Kidney capillary endothelial cell (primary cell): Measurements from ENCODE around the gene DAB1.

Experiments used
- DNase-seq: peaks from one replicate; pipeline ENCODE4 v3.0.0-alpha.2; 2018; ENCODE audit warnings: low spot score

Gene DAB1

DNA sequence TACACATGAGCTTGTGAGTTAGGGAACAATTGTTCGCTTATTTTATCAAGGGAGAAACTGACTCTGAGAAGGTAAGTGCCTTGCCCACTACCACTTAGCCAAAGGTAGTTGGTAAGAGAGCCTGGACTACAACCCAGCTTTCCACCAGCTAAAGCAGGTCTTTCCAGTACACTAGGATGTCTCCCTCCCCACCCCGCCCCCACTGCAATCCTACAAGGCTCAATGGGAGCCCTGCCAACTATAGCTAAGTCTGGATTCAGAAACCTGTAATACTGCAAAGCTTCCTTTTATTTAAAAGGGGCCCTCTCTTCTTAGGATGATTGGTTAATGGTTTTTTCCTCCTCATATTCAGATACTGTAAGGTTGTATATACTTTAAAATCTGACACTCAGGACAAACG lies 356.0 kb downstream of the DAB1 start:
- DNase-seq, result no peak

DNA sequence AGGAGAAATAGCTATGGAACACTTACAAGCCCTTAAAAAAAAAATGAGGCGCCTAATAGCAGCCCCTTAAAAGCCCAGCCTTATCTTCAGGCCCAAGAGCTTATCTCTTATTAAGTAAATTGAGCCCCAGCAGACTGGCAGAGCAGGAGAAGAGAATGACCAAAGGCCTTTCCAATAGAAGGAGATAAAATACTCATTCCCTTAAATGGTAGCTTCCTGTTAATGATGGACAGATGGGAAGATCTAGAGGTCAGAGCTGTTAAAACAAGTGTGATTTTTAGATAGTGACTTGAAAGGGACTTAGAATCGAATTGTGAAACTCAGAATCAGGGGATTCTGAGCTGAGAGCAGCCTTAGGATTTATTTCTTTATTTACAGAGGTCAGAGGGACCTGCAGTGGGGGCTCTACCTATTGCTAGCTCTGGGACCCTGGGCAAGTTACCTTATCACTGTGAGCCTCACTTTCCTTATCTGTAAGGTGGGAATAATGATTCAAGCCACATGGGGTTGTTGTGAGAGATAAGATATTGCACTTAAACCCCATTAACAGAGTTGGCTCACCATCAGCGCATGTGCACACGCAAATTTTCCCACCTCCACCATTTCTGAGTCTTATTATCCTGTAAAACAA lies 356.8 kb downstream of the DAB1 start:
- DNase-seq, result no peak

DNA sequence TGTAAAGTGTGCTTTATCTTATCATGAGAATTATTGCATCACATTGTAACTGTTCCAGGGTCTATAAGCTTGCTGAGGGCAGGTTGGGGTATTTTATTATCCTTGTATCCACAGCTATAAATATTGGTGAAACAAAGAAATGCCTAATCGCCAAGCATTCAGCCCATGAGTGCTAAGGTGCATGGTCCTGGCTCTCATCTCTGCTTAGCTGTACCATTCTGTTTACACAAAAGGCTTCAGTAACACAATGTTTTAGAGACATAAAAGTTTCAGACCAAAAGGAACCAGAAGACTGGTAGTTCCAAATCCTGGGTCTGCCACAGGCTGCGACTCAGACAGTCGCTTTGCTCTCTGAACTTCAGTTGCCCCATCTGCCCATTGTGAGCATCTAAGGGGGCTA lies 358.4 kb downstream of the DAB1 start:
- no peak for DNase-seq

DNA sequence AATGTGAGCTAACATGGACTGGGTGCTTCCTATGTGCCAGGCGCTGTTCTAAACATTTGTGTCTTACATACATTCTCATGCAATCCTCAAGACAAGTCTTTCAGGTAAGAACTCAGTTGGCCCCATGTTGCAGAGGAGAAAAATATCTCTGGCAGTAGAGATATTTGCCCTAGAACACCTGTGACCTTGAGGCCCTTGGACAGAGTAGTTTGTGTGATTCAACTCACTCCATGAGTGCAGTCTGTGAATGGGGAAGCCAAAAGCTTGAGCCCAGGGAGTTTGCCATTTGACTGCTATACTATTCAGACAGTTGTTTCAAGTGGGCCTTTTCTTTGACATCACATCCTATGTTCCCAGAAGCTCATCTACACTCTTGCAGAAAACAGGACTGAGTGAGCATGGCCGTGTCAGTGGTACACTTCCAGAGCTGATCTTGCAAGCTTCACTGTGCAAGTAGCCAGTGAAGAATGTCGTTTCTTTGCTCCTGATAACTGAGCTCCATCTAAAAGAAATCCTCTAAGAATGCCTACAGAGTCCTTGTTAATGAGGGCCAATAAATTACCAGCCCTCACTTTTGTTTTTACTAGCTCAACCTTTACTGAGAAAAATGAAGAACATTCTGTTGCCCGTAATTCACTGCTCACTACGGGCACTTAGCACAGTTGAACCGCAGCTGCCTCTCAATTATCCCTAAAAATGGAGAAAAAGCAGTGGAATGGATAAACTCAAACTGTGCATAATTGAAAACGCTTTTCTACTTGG lies 359.3 kb downstream of the DAB1 start:
- no peak for DNase-seq

DNA sequence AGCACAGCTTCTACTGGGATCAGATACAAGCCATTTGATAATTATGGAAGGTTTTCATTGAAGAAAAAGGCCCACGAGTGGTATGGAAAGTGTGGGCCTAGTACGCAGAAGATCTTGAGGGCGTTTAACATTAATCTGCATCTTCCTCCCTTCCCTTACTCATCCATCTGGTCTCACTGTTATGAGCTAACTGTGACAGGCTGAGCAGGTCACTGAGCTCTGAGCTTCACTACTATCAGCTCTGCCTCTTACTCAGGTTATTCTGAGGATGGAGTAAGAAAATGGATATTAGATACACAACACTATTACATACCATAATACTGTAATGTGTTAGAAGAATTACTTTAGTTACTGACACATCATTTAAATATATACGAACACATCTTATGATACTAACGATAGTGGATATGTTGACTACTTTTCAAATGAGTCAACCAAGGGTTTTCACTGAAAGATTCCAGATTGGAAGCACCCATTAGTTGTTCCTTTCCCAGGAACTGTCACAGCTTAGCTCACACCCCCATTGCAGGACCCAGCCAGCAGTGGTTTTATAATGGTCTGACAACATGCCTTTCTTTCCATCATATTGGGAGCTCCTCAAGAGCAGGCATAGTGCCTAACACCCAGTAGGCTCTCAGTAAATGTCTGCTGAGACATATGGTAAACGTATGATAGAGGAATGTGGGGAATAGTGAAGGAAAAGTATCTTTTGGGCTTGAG lies 360.3 kb downstream of the DAB1 start:
- no peak for DNase-seq

DNA sequence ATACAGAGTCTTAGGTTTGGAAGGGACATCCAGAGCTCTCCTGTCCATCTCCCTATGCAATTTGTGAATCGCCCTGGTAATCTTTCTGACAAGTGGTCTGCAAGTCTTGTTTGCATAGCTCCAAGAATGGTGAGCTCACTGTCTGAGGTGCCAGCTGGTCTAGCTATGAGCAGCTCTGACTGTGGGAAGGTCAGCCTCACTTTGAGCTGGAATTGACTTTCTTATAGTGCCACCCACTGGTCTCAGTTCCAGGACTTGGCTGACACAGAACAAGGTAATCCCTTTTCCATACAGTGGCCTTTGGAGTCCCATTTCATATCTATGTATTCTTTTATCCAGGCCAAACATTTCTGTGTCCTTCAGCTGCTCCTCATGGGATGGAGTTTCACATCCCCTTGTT lies 362.5 kb downstream of the DAB1 start:
- DNase-seq, result no peak

DNA sequence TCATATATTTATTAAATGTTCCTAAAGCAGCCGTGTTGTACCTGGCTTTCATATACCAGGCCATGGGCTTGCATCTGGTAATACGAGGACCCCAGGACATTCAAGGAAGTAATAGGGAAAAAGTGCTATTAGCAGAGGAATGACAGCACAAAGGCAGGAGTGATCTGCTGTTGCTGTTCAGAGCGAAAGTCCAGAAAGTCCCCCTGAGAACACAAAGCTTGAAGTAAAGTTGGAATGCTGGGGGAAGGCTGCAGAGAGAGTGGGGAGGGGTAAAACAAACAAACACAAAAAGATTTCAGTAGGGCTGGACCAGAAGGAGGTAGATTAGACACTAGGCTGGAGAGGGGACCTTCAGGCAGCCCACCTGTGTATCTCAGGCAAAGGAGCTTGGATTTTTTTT lies 363.4 kb downstream of the DAB1 start:
- DNase-seq, result no peak

DNA sequence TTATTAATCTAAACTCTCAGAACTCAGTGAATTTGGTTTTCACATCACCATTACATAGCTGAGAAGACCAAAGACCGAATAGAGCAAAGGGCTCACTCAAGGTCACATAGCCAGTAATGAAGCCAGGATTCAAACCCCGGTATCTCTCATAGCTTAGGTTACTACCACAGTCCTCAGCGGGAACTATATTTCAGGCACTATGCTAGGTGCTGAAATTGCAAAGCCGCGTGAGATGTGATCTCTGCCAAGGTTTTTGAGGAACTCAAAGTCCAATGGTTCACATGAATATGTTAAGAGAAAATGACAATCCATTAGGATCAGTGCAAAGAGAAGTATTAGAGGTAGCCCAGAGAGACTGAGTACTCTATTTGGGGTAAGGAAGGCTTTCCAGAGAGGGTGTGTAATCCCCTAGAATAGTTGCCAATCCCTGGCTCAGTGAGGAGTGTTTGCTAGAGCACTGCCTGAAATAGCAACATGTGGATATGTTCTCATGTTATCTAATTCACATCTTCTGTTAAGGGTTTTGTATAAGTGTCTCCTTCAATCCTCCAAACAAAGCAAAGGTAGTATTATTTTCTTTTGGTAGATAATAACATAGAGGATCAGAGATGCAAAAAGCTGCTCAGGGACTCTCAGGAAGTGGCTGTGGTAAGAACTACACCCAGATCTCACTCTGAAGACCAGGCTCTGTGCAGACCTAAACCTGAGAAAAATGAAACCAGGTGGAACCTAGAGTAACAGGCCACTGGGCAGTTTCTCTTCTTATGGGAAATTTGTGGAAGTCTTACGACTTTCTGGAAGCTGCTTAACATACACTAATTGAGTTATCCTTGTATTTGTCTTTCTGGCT lies 365.0 kb downstream of the DAB1 start:
- DNase-seq, result no peak

DNA sequence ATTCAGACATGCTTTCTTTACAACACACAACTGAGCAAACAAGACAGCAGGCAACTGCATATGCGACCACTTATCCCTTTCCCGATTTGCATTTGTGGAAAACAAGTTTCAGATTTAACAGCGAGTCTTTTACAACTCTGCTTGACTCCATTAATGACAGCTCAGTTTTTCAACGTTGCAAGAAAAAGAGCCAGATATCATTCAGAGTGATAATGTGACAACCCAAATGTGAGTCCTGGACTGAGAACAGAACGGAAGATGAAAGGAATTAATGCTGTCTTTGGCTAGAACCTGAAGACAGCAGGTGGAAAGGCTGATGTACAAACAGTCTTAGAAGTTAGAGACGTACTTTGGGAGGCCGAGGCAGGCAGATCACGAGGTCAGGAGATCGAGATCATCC lies 375.0 kb downstream of the DAB1 start:
- DNase-seq, result no peak

DNA sequence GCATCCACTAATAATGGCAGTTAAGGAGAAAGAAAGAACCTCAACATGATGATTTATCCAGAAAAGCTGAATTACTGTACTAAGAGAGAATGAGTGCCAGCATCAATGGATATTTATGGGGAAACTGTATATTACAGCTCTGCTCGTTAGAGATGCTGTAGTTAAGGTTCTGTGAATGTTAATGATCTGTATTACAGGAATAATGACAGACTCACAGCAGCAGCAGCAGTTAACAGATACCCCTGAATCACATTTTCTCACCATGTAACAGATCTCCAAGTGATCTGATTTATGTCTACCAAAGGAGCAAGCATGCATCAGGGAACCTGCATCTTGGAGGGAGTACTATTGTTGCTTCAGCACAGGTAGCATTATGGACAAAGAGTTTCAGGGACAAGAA lies 377.4 kb downstream of the DAB1 start:
- no peak for DNase-seq

DNA sequence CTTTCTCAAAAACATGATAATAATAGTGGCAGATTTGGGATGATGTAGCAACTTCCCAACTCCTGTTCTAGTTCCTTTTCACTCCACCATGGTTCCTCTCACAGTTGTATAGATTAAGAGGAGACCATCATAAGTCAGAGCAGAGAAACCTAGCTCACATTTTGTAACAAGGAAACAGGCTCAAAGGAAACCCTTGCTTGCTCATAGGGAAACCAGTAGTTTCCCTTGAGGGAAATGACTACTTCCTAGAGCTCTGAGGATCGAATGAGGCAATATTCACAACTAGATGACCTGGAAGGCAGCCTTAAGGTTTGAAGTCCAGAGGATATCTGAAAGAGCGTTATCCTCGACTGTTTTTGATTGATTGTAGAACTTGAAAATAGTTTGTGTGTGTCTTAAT lies 382.0 kb downstream of the DAB1 start:
- DNase-seq, result peak; percentile 3

DNA sequence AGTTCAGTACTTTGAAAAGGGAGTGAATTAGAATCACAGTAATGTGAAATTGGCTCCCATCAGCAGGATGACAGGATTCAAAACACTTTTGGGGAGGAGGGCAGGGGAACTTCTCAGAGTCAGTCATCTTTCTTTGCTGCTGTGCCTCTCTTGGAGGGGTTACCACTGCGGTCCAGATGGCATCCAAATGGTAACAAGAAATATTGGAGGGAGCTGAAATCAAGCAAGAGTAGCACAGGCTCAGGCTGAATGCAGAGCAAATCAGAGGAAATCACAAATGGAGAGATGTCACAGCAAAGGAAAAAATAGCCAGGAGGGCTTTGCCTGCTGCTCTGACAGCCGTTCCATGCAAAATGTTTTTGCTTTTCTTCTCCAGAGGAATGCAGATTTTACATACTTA lies 383.0 kb downstream of the DAB1 start:
- DNase-seq, result no peak

DNA sequence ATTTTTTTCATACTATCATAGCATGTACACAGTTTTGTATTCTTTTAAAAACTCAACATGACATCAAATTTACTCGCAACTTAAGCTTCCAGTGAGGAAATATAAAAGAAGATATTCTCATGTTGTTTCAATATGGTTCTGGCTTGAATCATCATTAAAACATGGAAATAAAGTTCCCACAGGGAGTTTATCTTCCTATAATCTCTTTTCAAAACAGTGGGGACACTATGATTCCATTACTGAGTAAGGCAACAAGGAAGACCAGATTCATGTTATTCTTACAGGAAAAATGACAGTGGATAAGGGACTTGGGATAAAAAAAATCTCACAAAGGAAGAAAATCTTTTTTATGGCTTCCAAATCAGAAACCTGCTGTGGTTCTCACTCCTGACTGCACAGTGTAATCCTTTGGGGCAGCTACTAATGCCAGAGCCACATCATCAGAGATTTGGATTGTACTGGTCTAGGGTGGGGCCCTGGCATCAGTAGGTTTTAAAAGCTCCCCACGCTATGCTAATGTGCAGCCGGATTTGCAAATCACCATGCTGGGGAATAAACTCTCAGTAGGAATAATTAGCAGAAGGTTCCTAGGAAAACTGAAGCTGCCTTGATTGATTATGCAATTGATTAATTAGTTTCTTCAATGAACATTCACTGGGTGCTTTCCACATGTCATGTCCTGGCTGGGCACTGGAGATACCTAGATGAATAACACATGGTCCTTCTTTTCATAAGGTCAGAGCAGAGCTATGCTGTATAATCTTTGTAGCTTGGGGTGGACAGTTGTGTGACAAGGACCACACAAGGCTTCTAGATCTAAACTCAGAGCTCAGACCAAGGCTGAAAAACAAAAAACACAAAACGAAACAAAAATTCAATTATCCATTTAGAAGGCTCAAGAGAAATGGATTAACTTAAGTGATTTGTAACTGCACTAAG lies 386.9 kb downstream of the DAB1 start:
- DNase-seq, result no peak

DNA sequence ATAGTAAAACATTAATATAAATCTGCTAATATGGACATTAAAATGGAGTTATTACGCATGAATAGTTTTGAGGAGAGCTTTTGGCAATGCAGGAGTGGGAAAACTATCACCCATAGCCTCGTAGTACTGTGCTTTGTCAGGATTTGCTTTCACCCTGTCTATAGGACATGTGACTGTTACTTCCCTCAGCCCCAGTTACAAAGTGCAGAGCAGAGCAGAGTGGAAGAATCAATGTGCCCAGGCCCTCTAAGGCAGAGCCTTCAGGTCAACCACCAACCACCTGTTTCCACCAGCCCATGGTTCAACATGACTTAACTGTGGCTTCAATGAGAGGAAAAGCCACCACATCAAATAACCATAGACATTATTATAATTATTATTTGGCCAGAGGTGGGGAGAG lies 389.1 kb downstream of the DAB1 start:
- DNase-seq, result no peak

DNA sequence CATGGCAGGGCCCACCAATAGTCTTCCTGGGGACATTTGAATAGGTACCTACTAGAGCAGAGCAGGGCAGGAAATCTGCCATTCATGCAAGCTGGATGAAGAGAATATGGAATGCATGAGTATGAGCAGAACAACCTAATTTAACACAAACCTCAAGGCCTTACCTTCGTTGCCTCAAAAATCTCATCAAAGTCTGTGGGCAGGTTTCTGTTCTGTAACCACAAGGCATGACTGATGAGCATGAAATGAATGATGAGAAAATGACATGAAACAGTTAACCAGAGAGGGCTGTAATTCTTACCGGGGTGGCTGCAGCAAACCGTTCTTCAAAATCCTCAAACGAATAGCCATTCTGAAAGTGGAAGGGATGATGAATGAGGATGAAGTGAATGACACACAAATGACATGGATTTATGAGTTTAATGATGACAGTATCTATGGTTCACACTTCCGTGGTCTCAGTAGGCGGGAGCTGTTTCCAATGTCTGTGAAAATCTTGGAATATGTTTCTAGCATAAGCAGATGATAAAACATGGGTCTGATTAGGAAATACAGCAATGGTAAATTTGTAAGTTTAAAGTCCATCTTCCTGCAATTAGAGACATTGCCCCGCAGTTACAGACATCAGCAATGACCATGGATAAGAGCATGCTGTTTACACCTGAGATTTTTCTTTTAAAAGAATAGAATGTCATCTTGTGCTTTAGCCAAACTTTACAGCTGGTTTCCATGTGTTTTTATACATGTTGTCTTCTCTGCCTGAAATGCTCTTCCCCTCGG lies 390.4 kb downstream of the DAB1 start:
- DNase-seq, result no peak

DNA sequence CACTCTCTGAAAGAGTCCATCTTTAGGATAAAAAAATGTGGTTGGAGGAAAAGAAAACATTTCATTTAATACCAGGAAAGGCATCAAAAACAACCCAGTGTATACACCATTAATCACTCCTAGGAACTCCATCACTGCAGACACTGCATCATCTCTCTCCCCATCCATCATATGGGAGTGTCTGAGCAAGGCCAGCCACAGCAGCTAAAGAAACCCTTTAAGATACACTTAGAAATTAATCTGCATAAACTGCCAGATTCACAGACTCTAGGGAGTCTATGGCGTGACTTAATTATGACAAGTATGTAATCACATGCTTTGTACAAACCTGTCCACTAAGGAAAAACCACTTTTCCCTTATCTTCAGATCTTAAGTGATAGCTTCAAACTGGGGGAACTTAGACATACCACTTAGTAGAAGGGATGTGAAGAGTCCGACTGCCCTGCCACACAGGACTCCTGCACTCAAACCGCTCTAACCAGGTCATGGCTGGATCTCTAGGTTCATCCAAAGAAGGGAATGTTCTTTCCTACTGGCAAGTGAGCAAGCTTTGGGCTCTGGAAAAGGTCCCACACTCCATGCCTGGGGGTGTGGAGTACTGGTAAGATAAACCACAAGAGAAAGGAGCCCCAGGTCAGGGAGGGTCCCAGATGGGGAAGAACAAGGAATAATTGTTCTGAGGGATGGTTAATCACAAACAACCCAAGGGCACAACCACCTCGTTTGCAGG lies 397.1 kb downstream of the DAB1 start:
- DNase-seq, result no peak

DNA sequence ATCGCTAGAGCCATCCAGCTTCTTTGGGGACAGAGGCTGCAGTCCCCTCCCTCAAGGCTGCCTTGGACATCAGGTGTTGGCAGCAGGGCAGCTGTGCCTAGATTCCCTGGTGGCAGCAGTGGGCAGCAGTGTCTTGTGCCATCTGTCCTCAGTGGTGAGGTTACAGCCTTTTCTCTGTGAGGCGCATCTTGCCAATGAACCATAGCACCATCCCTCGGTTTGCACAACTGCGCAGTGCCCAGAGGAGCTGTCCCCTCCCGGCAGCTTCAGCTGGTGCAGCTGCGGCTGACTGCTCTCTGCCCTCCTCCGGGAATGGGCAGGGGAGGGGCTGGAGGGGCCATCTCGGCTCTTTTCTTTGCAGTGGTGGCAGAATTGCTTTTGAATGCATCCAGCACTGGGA lies 399.0 kb downstream of the DAB1 start:
- DNase-seq, result no peak

DNA sequence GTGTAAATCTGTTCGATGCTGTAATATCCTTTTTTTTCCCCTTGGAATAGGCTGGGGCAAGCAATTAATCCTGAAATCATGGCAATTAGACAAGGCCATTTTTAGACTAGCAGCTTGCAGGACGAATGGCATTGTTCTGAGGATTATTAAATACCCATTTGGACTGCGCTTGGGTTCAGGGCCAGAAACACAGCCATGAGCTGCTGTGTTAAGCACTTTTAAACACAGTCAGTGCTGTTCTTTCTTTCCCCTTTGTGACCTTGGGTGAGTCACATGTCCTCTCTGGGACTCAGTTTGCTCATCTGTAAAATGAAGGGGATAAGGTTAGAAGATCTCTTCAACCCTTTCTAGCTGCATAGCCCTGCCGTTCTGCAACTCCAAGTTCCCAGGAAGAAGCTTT lies 399.4 kb downstream of the DAB1 start:
- no peak for DNase-seq

DNA sequence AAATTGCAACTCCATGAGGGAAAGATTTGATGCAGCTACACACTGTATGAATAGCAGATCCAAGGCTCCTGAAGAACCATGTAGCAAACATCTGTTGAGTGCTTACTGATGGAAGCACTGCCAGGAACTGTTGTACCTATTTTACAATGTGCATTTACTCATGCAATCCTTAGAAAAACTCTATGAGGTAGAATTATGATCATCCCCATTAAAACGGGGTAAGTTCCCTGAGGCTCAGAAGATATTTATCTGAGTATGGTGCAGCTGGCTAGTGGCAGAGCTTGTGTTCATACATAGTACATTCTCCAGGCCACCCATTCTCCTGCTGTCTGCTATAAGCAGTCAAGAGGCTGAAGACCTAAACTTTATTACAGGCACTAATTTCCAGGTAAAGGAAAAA lies 403.6 kb downstream of the DAB1 start:
- no peak for DNase-seq
